Measurements from ENCODE around the gene SDK1.

Gene SDK1

GRCh38 chr7:3300651-3301448 lies at the start of gene SDK1:
Gene SDK1 (plus strand): TSS chr7:3301252. CDS start chr7:3301587, 335 bp downstream.
- in situ Hi-C loops (cut with HindIII; ENCODE audit: low sequenced_read_pairs): no loop called here

GRCh38 chr7:3254718-3255117 lies 46.3 kb upstream of the SDK1 start:
- in situ Hi-C loops (cut with HindIII; ENCODE audit: low sequenced_read_pairs): no loop called here

DNA sequence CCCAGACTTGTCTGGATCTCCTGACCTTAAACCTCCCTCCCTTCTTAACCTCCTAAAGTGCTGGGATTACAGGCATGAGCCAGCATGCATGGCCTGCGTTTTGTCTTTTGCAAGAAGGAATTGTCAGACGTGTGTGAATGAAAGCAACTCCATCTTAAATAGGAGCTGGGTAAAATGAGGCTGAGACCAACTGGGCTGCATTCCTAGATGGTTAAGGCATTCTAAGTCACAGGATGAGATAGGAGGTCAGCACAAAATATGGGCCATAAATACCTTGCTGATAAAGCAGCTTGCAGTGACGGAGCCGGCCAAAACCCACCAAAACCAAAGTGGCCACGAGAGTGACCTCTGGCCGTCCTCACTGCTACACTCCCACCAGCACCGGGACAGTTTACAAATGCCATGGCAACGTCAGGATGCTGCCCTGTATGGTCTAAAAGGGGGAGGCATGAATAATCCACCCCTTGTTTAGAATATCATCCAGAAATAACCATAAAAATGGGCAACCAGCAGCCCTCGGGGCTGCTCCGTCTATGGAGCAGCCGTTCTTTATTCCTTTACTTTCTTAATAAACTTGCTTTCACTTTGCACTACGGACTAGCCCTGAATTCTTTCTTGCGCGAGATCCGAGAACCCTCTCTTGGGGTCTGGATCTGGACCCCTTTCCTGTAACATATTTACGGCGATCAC lies 41.2 kb upstream of the SDK1 start:
- in situ Hi-C loops (cut with HindIII; ENCODE audit: low sequenced_read_pairs): no loop called here

DNA sequence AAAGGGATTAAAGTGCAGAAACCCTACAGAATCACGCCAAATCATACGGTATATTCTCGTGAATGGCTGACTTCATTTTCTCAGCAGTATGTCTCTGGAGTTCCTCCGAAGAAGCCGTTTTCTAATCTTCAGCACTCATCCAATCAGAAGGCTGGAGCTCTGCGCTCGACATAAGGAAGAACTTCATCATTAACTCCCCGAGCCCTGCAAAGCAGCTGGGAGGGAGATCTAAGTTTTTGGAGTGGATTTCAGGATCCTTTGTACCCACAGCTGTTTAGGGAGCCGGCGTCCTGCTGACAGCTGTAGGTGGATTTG lies 40.7 kb upstream of the SDK1 start:
- in situ Hi-C loops (cut with HindIII; ENCODE audit: low sequenced_read_pairs): no loop called here

GRCh38 chr7:3264693-3265339 lies 36.2 kb upstream of the SDK1 start:
- in situ Hi-C loops (cut with HindIII; ENCODE audit: low sequenced_read_pairs): no loop called here

DNA sequence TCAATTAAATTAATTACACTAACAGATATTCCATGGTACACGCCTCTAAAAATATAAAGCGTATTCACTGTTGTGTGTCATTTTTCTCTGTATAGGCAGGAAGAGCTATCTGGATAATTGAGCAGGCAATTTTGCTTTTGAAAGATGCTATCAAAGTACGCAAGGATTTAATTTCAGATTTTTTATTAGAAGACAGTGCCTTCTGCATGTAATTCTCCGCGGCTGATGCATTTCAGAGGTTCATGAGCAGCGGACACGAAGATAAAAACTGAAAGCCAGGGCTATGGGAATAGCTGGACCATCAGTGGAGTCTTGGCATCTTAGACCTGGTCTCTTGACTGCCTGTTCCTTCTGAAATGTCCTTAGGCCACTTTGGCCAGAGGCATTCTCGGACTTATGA lies 35.7 kb upstream of the SDK1 start:
- in situ Hi-C loops (cut with HindIII; ENCODE audit: low sequenced_read_pairs): no loop called here

GRCh38 chr7:3266240-3266639 lies 34.8 kb upstream of the SDK1 start:
- in situ Hi-C loops (cut with HindIII; ENCODE audit: low sequenced_read_pairs): no loop called here

- in situ Hi-C loops (cut with HindIII; ENCODE audit: low sequenced_read_pairs): no loop called here
Measured at GRCh38 chr7:3267966-3268690, 32.9 kb upstream of the SDK1 start.

DNA sequence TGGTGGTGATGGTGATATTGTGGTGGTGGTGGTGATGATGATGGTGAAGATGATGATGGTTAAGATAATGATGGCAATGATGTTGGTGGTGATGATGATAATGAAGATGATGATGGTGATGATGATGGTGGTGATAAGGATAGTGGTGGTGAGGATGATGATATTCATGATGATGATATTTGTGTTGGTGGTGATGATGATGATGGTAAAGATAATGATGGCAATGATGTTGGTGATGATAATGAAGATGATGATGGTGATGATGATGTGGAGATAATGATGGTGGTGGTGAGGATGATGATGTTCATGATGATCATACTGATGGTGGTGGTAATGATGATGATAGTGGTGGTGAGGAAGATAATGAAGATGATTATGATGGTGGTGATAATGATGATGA lies 30.7 kb upstream of the SDK1 start:
- in situ Hi-C loops (cut with HindIII; ENCODE audit: low sequenced_read_pairs): no loop called here

GRCh38 chr7:3271298-3271697 lies 29.8 kb upstream of the SDK1 start:
- in situ Hi-C loops (cut with HindIII; ENCODE audit: low sequenced_read_pairs): no loop called here

- in situ Hi-C loops (cut with HindIII; ENCODE audit: low sequenced_read_pairs): no loop called here
Measured at GRCh38 chr7:3272691-3273141, 28.3 kb upstream of the SDK1 start.

GRCh38 chr7:3274131-3274530 lies 26.9 kb upstream of the SDK1 start:
- in situ Hi-C loops (cut with HindIII; ENCODE audit: low sequenced_read_pairs): no loop called here

- in situ Hi-C loops (cut with HindIII; ENCODE audit: low sequenced_read_pairs): no loop called here
Measured at GRCh38 chr7:3277604-3278572, 23.2 kb upstream of the SDK1 start.

GRCh38 chr7:3279147-3279818 lies 21.8 kb upstream of the SDK1 start:
- in situ Hi-C loops (cut with HindIII; ENCODE audit: low sequenced_read_pairs): no loop called here

- in situ Hi-C loops (cut with HindIII; ENCODE audit: low sequenced_read_pairs): no loop called here
Measured at GRCh38 chr7:3280445-3280844, 20.6 kb upstream of the SDK1 start.

- in situ Hi-C loops (cut with HindIII; ENCODE audit: low sequenced_read_pairs): no loop called here
Measured at GRCh38 chr7:3280946-3281656, 20.0 kb upstream of the SDK1 start.

- in situ Hi-C loops (cut with HindIII; ENCODE audit: low sequenced_read_pairs): no loop called here
Measured at GRCh38 chr7:3282457-3282856, 18.6 kb upstream of the SDK1 start.

- in situ Hi-C loops (cut with HindIII; ENCODE audit: low sequenced_read_pairs): no loop called here
Measured at GRCh38 chr7:3283130-3283704, 17.8 kb upstream of the SDK1 start.

DNA sequence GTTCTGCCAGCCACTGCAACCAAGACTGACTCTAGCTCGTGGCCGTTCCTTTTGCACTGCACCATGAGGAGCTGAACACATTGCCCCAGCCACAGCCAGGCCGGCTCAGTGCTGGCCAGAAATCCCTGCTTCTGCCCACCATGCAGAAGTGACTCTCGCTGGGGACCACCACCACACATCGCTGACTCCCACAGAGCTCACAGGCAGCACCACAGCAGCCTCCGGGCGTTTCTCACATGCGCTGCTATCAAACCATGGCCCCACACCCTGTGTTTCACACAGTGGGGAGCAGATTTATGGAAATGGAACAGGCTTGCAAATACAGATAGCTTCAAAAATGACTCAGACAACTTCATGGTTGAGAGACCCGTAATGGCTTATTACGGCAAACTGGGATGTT lies 15.4 kb upstream of the SDK1 start:
- in situ Hi-C loops (cut with HindIII; ENCODE audit: low sequenced_read_pairs): no loop called here

Data from DLD1 (cell line).